Upper lobe of left lung (tissue), 6 donors: ENCODE data around the gene LDB2. TPM values are rescaled to one million over a fixed set of nuclear protein-coding genes. Genes with fewer than 3 reads are reported as not detected.

ENCODE experiments used
- ATAC-seq, 2 donors: fragments of 200-7000 bp; cut with Tn5 transposase; one replicate each; pipeline ENCODE4 v1.9.1; 2022; ENCODE audit warnings: mild to moderate bottlenecking in 2 of 2, moderate library complexity in 2 of 2; ENCODE audit not compliant: low FRiP score in 2 of 2
- DNase-seq, 2 donors: peaks; one replicate each; pipeline ENCODE4 v3.0.0-alpha.2; 2019 to 2020
- H3K27ac ChIP-seq, 4 donors: fragments of 200-600 bp; sonication (generic); one replicate each; pipeline ENCODE4 v1.5.1; 2016 to 2019
- H3K27me3 ChIP-seq, 4 donors: fragments of 200-600 bp; sonication (generic); one replicate each; pipeline ENCODE4 v1.5.1; 2017 to 2019
- H3K36me3 ChIP-seq, 4 donors: fragments of 200-600 bp; sonication (generic); one replicate each; pipeline ENCODE4 v1.5.1; 2016 to 2019
- H3K4me1 ChIP-seq, 4 donors: fragments of 200-600 bp; sonication (generic); one replicate each; pipeline ENCODE4 v1.5.1; 2018 to 2019
- H3K4me3 ChIP-seq, 4 donors: fragments of 200-600 bp; sonication (generic); one replicate each; pipeline ENCODE4 v1.5.1; 2017 to 2019; ENCODE audit warnings: mild to moderate bottlenecking in 2 of 4, moderate library complexity in 1 of 4
- H3K9me3 ChIP-seq, 4 donors: fragments of 200-600 bp; sonication (generic); one replicate each; pipeline ENCODE4 v1.5.1; 2018 to 2019
- CTCF ChIP-seq, 6 experiments: fragments of 450-650 bp in 4 of 6; fragments of 200-600 bp in 2 of 6; sonication (generic) in 2 of 6; IDR thresholded peaks; one replicate each; pipeline ENCODE4 v1.5.1; 2016 to 2019; ENCODE audit warnings: antibody characterized with exemption in 6 of 6
- EP300 ChIP-seq, 4 donors: sonication (generic); formaldehyde crosslinking; IDR thresholded peaks; one replicate each; pipeline ENCODE4 v1.5.1; 2017; ENCODE audit warnings: antibody characterized with exemption in 4 of 4, control low read depth in 2 of 4
- POLR2A ChIP-seq, 4 donors: fragments of 450-650 bp; IDR thresholded peaks; one replicate each; pipeline ENCODE4 v1.5.1; 2016 to 2017; ENCODE audit warnings: antibody characterized with exemption in 4 of 4, mild to moderate bottlenecking in 2 of 4
- POLR2AphosphoS5 ChIP-seq, 2 donors: sonication (generic); formaldehyde crosslinking; IDR thresholded peaks; one replicate each; pipeline ENCODE4 v1.5.1; 2017; ENCODE audit warnings: antibody characterized with exemption in 2 of 2
- WGBS, 2 donors: methylation state at CpG; one replicate each; pipeline ENCODE4 v1.1.5; 2017 to 2018; 5-methylcytosine and 5-hydroxymethylcytosine counted together
- total RNA-seq, 6 donors: library from RNA; depleted of rRNA in 4 of 6; stranded (reverse); fragments of >200 nt in 4 of 6; gene quantifications; one replicate each; pipeline versions ENCODE4 v1.1.0 to v1.2.1, GENCODE V29; 2016 to 2021
- donor health status: DM: no; HTN: no; CAD: no; lungs with moderate emphysema.
- donor health status: DM: no; HTN: yes; CAD: no; lungs with severe emphysema.

Gene LDB2
- total RNA-seq, 6 donors from 2014 or later = 34.6 to 94.4 (median 45.9) TPM

GRCh38 chr4:16505267-16505666 lies 393.2 kb downstream of the LDB2 start:
- no peak overlapping the region for H3K27ac ChIP-seq
- ATAC-seq = no peak
- TF ChIP-seq POLR2A (IDR thresholded peaks at IDR 0.05) (no peak), EP300 (IDR thresholded peaks at IDR 0.05) (no peak), POLR2AphosphoS5 (IDR thresholded peaks at IDR 0.05) (no peak), CTCF (IDR thresholded peaks at IDR 0.05) (no peak)
- DNase-seq = no peak
- H3K27me3 ChIP-seq = no peaks in the 10 kb centered on the region
- peaks cover 4 to 6% (median 5%) of the 10 kb centered on the region in 4 donors for H3K9me3 ChIP-seq
- H3K4me3 ChIP-seq = no peak overlapping the region
- H3K4me1 ChIP-seq = no peaks in the 10 kb centered on the region
- peaks cover 0 to 67% (median 7%) of the 10 kb centered on the region in 4 donors for H3K36me3 ChIP-seq
- WGBS, 2 donors = 76 to 100% methylated on average over 2 of the region's 2 CpGs

GRCh38 chr4:16503421-16504100 lies 394.9 kb downstream of the LDB2 start:
- TF ChIP-seq POLR2AphosphoS5 (IDR thresholded peaks at IDR 0.05) (no peak), EP300 (IDR thresholded peaks at IDR 0.05) (no peak), CTCF (IDR thresholded peaks at IDR 0.05) (no peak), POLR2A (IDR thresholded peaks at IDR 0.05) (no peak)

GRCh38 chr4:16498978-16499377 lies 399.5 kb downstream of the LDB2 start:
- Histone ChIP-seq H3K4me3 (no peak overlapping the region), H3K36me3 (peaks cover 0 to 25% (median 7%) of the 10 kb centered on the region in 4 donors), H3K27me3 (no peaks in the 10 kb centered on the region), H3K27ac (no peak overlapping the region), H3K4me1 (no peaks in the 10 kb centered on the region), H3K9me3 (peaks cover 0 to 5% (median 1%) of the 10 kb centered on the region in 4 donors)
- no peak for ATAC-seq
- TF ChIP-seq CTCF (IDR thresholded peaks at IDR 0.05) (no peak), POLR2A (IDR thresholded peaks at IDR 0.05) (no peak), POLR2AphosphoS5 (IDR thresholded peaks at IDR 0.05) (no peak), EP300 (IDR thresholded peaks at IDR 0.05) (no peak)
- no peak for DNase-seq

More at GRCh38 chr4:16503421-16504100, 394.9 kb downstream of the LDB2 start:
- no peak overlapping the region for H3K4me3 ChIP-seq
- ATAC-seq (no peak), DNase-seq (no peak)
- no peak overlapping the region for H3K27ac ChIP-seq
- H3K36me3 ChIP-seq = peaks cover 0 to 55% (median 7%) of the 10 kb centered on the region in 4 donors
- peaks cover 0 to 5% (median 1%) of the 10 kb centered on the region in 4 donors for H3K9me3 ChIP-seq
- H3K4me1 ChIP-seq = no peaks in the 10 kb centered on the region
- WGBS, 2 donors = 93% methylated on average over 4 of the region's 4 CpGs
- H3K27me3 ChIP-seq = no peaks in the 10 kb centered on the region

DNA sequence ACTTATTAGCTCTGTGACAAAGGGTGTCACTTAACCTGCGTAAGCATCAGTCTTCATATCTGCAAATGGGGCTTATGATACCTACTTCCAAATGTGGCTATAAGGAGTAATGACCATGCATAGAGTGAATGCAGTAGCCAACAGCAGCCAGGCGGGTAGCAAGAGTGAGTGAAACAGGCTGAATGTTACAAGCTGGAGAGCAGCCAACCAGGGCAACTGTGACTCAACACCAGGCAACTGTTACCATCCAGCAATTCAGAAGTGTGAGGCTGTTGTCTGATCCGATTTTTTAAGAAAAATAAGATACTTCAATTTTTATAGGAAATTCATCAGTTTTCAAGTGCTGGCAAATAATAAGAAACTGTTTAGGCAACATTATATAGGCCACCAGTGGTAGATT lies 401.9 kb downstream of the LDB2 start:
- TF ChIP-seq EP300 (IDR thresholded peaks at IDR 0.05) = no peak
- TF ChIP-seq CTCF (IDR thresholded peaks at IDR 0.05) = no peak
- TF ChIP-seq POLR2A (IDR thresholded peaks at IDR 0.05) = no peak
- TF ChIP-seq POLR2AphosphoS5 (IDR thresholded peaks at IDR 0.05) = no peak
- 80 to 84% methylated on average over 3 of the region's 3 CpGs for WGBS, 2 donors
- Histone ChIP-seq H3K27ac (no peak overlapping the region), H3K36me3 (peaks cover 0 to 15% (median 0%) of the 10 kb centered on the region in 4 donors), H3K4me1 (no peaks in the 10 kb centered on the region), H3K9me3 (peaks cover 0 to 5% (median 1%) of the 10 kb centered on the region in 4 donors), H3K27me3 (no peaks in the 10 kb centered on the region), H3K4me3 (no peak overlapping the region)
- ATAC-seq (no peak), DNase-seq (no peak)

DNA sequence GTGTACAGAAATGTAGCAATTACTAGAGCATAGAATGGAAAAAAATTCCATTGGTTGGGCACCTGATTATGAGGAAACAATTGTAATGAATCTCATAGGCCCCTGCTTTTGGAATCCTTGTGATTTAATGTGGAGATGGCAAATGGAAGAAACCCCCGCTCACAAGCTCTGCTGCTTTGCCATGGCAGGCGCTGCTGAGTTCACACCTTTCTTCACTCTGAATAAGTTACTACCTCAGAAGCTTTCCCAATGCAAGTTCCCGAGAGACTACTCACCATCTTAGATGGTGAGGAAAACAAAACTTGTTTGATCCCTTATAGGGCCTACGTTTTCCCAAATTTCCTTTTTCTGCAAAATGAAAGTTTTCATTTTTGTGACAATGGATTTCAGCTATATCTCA lies 405.6 kb downstream of the LDB2 start:
- TF ChIP-seq CTCF (IDR thresholded peaks at IDR 0.05) (no peak), POLR2A (IDR thresholded peaks at IDR 0.05) (no peak), POLR2AphosphoS5 (IDR thresholded peaks at IDR 0.05) (no peak), EP300 (IDR thresholded peaks at IDR 0.05) (no peak)
- Histone ChIP-seq H3K4me1 (no peaks in the 10 kb centered on the region), H3K27ac (no peak overlapping the region), H3K36me3 (no peaks in the 10 kb centered on the region), H3K4me3 (no peak overlapping the region), H3K9me3 (no peaks in the 10 kb centered on the region), H3K27me3 (no peaks in the 10 kb centered on the region)
- ATAC-seq = no peak
- DNase-seq = no peak
- WGBS, 2 donors = 85 to 89% methylated on average over 4 of the region's 4 CpGs
